Esophagus squamous epithelium (tissue), 4 donors: ENCODE results near the gene MFSD8.

Source experiments
- CTCF ChIP-seq, 6 experiments: fragments of 450-650 bp in 4 of 6; fragments of 200-600 bp in 2 of 6; sonication (generic) in 2 of 6; IDR thresholded peaks; one replicate each; pipeline ENCODE4 v1.5.1; 2016 to 2019; ENCODE audit warnings: antibody characterized with exemption in 6 of 6, mild to moderate bottlenecking in 4 of 6, moderate library complexity in 4 of 6
- POLR2A ChIP-seq, 4 donors: fragments of 450-650 bp; IDR thresholded peaks; one replicate each; pipeline ENCODE4 v1.6.1; 2017; ENCODE audit warnings: antibody characterized with exemption in 4 of 4, mild to moderate bottlenecking in 4 of 4, moderate library complexity in 3 of 4

DNA sequence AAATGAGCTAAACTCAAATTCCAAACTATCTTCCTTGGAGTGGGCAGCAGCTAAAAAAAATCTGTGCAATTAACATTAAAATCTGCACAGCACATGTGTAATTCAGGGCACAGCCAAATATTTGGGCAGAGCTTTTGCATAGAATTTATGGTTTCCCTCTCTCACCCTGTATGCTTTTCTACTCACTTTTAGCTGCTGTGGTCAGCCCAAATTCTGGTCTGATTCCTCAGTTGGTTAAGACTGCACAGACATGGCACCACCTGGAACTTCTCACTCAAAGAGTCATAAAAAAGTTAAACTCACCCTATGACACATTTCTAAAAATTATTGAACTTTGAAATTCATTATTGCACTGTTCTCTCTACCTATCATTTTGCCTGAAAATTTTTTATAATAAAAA is 89.2 kb downstream of the MFSD8 start:
- no peak for TF ChIP-seq CTCF (IDR thresholded peaks at IDR 0.05)
- no peak for TF ChIP-seq POLR2A (IDR thresholded peaks at IDR 0.05)
